IMR-90 (cell line): ENCODE data around the gene CMPK2. TPM values are rescaled to one million over a fixed set of nuclear protein-coding genes. Genes with fewer than 3 reads are reported as not detected.

ENCODE experiments used
- ATAC-seq: fragments of 200-7000 bp; cut with Tn5 transposase; 2 replicates; pipeline ENCODE4 v1.9.1; 2020; ENCODE audit warnings: low read depth, mild to moderate bottlenecking, moderate library complexity
- BruUV-seq: library from RNA; stranded (reverse); fragments of 400-500 nt; replicated peaks from 2 replicates; lab custom pipeline; 2021; lab: Mats Ljungman, UMichigan
- CTCF ChIA-PET: fragments of 300-600 bp; formaldehyde crosslinking; extraction: SDS; loops from one replicate; lab custom pipeline; 2021; ENCODE audit warnings: antibody characterized with exemption; lab: Yijun Ruan, JAX
- POLR2A ChIA-PET: fragments of 300-600 bp; sonication (Branson Sonifier 250); formaldehyde crosslinking; loops from one replicate; lab custom pipeline; 2022; ENCODE audit warnings: antibody characterized with exemption; ENCODE audit not compliant: unreplicated experiment; lab: Charles Lee
- DNase-seq: peaks from one replicate; pipeline ENCODE4 v3.0.0; 2013
- H2AFZ ChIP-seq: replicated peaks from 2 replicates; pipeline ENCODE3; 2013; ENCODE audit warnings: low read length, mild to moderate bottlenecking; ENCODE audit not compliant: poor library complexity
- H2AK5ac ChIP-seq: 2 replicates; pipeline ENCODE4 v1.6.1; 2013; ENCODE audit warnings: low read depth, low read length, inconsistent platforms
- H2AK9ac ChIP-seq: replicated peaks from 2 replicates; pipeline ENCODE3; 2013; ENCODE audit warnings: mild to moderate bottlenecking, low read depth, low read length, moderate library complexity; ENCODE audit not compliant: poor library complexity
- H2BK120ac ChIP-seq: 2 replicates; pipeline ENCODE4 v1.6.1; 2013; ENCODE audit warnings: low read depth, low read length, inconsistent platforms
- H2BK15ac ChIP-seq: 3 replicates; pipeline ENCODE4 v1.6.1; 2013; ENCODE audit warnings: low read depth, low read length, inconsistent platforms
- H2BK20ac ChIP-seq: 2 replicates; pipeline ENCODE4 v1.6.1; 2013; ENCODE audit warnings: low read depth, mild to moderate bottlenecking, inconsistent platforms, low read length, moderate library complexity
- H2BK5ac ChIP-seq: 2 replicates; pipeline ENCODE4 v1.6.1; 2013; ENCODE audit warnings: mild to moderate bottlenecking, low read depth, low read length, inconsistent platforms; ENCODE audit not compliant: poor library complexity, severe bottlenecking
- H3K14ac ChIP-seq: replicated peaks from 2 replicates; pipeline ENCODE4 v1.6.1; 2013; ENCODE audit warnings: low read depth, low read length, inconsistent platforms
- H3K18ac ChIP-seq: 2 replicates; pipeline ENCODE4 v1.6.1; 2013; ENCODE audit warnings: low read depth, low read length, control low read depth
- H3K23ac ChIP-seq: 2 replicates; pipeline ENCODE4 v1.6.1; 2013; ENCODE audit warnings: low read depth, low read length, inconsistent platforms
- H3K27ac ChIP-seq: 2 replicates; pipeline ENCODE4 v1.5.1; 2013; ENCODE audit warnings: mild to moderate bottlenecking, control low read depth, low read length; ENCODE audit not compliant: insufficient read depth
- H3K27me3 ChIP-seq: 2 replicates; pipeline ENCODE4 v1.6.1; 2013; ENCODE audit warnings: low read length; ENCODE audit not compliant: control insufficient read depth, insufficient read depth
- H3K36me3 ChIP-seq: 2 replicates; pipeline ENCODE4 v1.6.1; 2013; ENCODE audit warnings: low read length, mixed read lengths; ENCODE audit not compliant: control insufficient read depth, insufficient read depth
- H3K4ac ChIP-seq: 2 replicates; pipeline ENCODE4 v1.6.1; 2013; ENCODE audit warnings: low read depth, low read length, inconsistent platforms
- H3K4me1 ChIP-seq: 2 replicates; pipeline ENCODE4 v1.6.1; 2013; ENCODE audit warnings: low read length, mixed read lengths; ENCODE audit not compliant: control insufficient read depth, insufficient read depth
- H3K4me2 ChIP-seq: 2 replicates; pipeline ENCODE4 v1.6.1; 2013; ENCODE audit warnings: low read depth, mild to moderate bottlenecking, control low read depth, low read length, moderate library complexity
- H3K4me3 ChIP-seq: 2 replicates; pipeline ENCODE4 v1.5.1; 2013; ENCODE audit warnings: low read depth, mild to moderate bottlenecking, control low read depth, low read length, moderate library complexity; ENCODE audit not compliant: insufficient read depth
- H3K56ac ChIP-seq: 2 replicates; pipeline ENCODE4 v1.6.1; 2013; ENCODE audit warnings: low read length, inconsistent platforms; ENCODE audit not compliant: insufficient read depth; ENCODE audit errors: extremely low read depth
- H3K79me1 ChIP-seq, 2 experiments: 2 replicates each; pipeline ENCODE4 v1.6.1; 2013; ENCODE audit warnings: low read length in 2 of 2, inconsistent platforms in 1 of 2, low read depth in 1 of 2
- H3K9ac ChIP-seq: 2 replicates; pipeline ENCODE4 v1.6.1; 2013; ENCODE audit warnings: low read depth, low read length, control low read depth
- H3K9me1 ChIP-seq: 2 replicates; pipeline ENCODE4 v1.6.1; 2013; ENCODE audit warnings: low read length, inconsistent platforms; ENCODE audit not compliant: insufficient read depth
- H3K9me3 ChIP-seq: 2 replicates; pipeline ENCODE4 v1.6.1; 2013; ENCODE audit warnings: low read length; ENCODE audit not compliant: control insufficient read depth, insufficient read depth
- H4K20me1 ChIP-seq: 2 replicates; pipeline ENCODE4 v1.6.1; 2013; ENCODE audit warnings: low read length, inconsistent platforms; ENCODE audit not compliant: insufficient read depth
- H4K5ac ChIP-seq: 2 replicates; pipeline ENCODE4 v1.6.1; 2013; ENCODE audit warnings: mild to moderate bottlenecking, low read depth, low read length, control low read depth
- H4K8ac ChIP-seq, 2 experiments: 2 replicates each; pipeline ENCODE4 v1.6.1; 2013; ENCODE audit warnings: low read depth in 2 of 2, low read length in 2 of 2, control low read depth in 1 of 2, inconsistent platforms in 1 of 2
- H4K91ac ChIP-seq: 2 replicates; pipeline ENCODE4 v1.6.1; 2013; ENCODE audit warnings: low read depth, low read length, inconsistent platforms; ENCODE audit not compliant: insufficient read depth
- BHLHE40 ChIP-seq: fragments of 150-350 bp; IDR thresholded peaks from 2 replicates; pipeline ENCODE4 v1.6.1; 2016; ENCODE audit warnings: mild to moderate bottlenecking, low read depth, low read length
- CEBPB ChIP-seq: IDR thresholded peaks from 2 replicates; pipeline ENCODE4 v1.6.1; 2012; ENCODE audit warnings: low read depth, low read length, improper control_type of control experiment
- CHD1 ChIP-seq: IDR thresholded peaks from 2 replicates; pipeline ENCODE4 v1.6.1; 2012; ENCODE audit warnings: low read depth, low read length, improper control_type of control experiment
- FOS ChIP-seq: fragments of 150-350 bp; IDR thresholded peaks from 2 replicates; pipeline ENCODE4 v1.6.1; 2016; ENCODE audit warnings: low read depth, low read length
- MAFK ChIP-seq: IDR thresholded peaks from 2 replicates; pipeline ENCODE4 v1.6.1; 2012; ENCODE audit warnings: low read depth, low read length, improper control_type of control experiment
- MXI1 ChIP-seq: IDR thresholded peaks from 2 replicates; pipeline ENCODE4 v1.6.1; 2012; ENCODE audit warnings: low read depth, mild to moderate bottlenecking, low read length, moderate library complexity, borderline replicate concordance
- NFE2L2 ChIP-seq: fragments of 150-350 bp; IDR thresholded peaks from 2 replicates; pipeline ENCODE4 v1.6.1; 2016; ENCODE audit warnings: low read depth, mild to moderate bottlenecking, low read length
- POLR2A ChIP-seq: IDR thresholded peaks from 2 replicates; pipeline ENCODE4 v1.6.1; 2012; ENCODE audit warnings: mild to moderate bottlenecking, low read depth, low read length
- RAD21 ChIP-seq: IDR thresholded peaks from 2 replicates; pipeline ENCODE4 v1.6.1; 2012; ENCODE audit warnings: low read length, improper control_type of control experiment
- RCOR1 ChIP-seq: IDR thresholded peaks from 2 replicates; pipeline ENCODE4 v1.6.1; 2012; ENCODE audit warnings: mild to moderate bottlenecking, low read length, improper control_type of control experiment; ENCODE audit not compliant: insufficient replicate concordance
- RFX5 ChIP-seq: IDR thresholded peaks from 2 replicates; pipeline ENCODE4 v1.8.0; 2012; ENCODE audit warnings: low read depth, mild to moderate bottlenecking, low read length, moderate library complexity
- SMC3 ChIP-seq: fragments of 150-350 bp; IDR thresholded peaks from 2 replicates; pipeline ENCODE4 v1.6.1; 2016; ENCODE audit warnings: low read depth, mild to moderate bottlenecking, antibody characterized with exemption, low read length, moderate library complexity
- WGBS, 2 experiments: methylation state at CpG; one replicate each; pipeline versions ENCODE4 v1.1.5 to v1.1.7; 2013; ENCODE audit warnings: missing lambda C conversion rate in 2 of 2; ENCODE audit not compliant: insufficient read length in 1 of 2; ENCODE audit errors: extremely low coverage in 2 of 2; 5-methylcytosine and 5-hydroxymethylcytosine counted together
- dilution Hi-C: fragments of 300-500 bp; cut with HindIII; formaldehyde crosslinking; loops from one replicate; pipeline ENCODE4 v1.14.3; 2018; ENCODE audit warnings: low sequenced_read_pairs; ENCODE audit not compliant: unreplicated experiment
- in situ Hi-C: fragments of 300-500 bp; cut with MboI; formaldehyde crosslinking; loops from 3 replicates; pipeline ENCODE4 v1.14.3; 2019; ENCODE audit warnings: low sequenced_read_pairs, inconsistent platforms, mixed read lengths
- intact Hi-C: fragments of 100-400 bp; cut with micrococcal nuclease; formaldehyde crosslinking; loops from 2 replicates; pipeline ENCODE4 v1.10.0; 2022
- polyA plus RNA-seq, 3 experiments: library from polyadenylated mRNA; depleted of rRNA; stranded (reverse); fragments of >200 nt; gene quantifications; 2 replicates each; pipeline ENCODE4 v1.2.3, GENCODE V29; 2012; ENCODE audit warnings: low replicate concordance in 1 of 3
- total RNA-seq: library from RNA; depleted of rRNA; stranded (reverse); fragments of >200 nt; gene quantifications from 2 replicates; pipeline ENCODE4 v1.2.3, GENCODE V29; 2012
- TF ChIP-seq, protein P1 (sequence below): fragments of 150-350 bp; IDR thresholded peaks from 2 replicates; pipeline ENCODE4 v1.6.1; 2016; ENCODE audit warnings: low read depth, mild to moderate bottlenecking, low read length, moderate library complexity, borderline replicate concordance
- TF ChIP-seq, protein P2 (sequence below): fragments of 150-350 bp; IDR thresholded peaks from 2 replicates; pipeline ENCODE4 v1.6.1; 2017; ENCODE audit warnings: mild to moderate bottlenecking, antibody characterized with exemption, low read length, low read depth
- TF ChIP-seq, protein P3 (sequence below): conservative IDR thresholded peaks from 2 replicates; pipeline ENCODE4 v1.5.1; 2012; ENCODE audit warnings: mild to moderate bottlenecking, low read depth, low read length, improper control_type of control experiment

Gene CMPK2
- total and polyA plus RNA-seq, 2 of the 4 experiments (the other 2 are of a cell fraction), result 0.03 to 0.18 TPM

DNA sequence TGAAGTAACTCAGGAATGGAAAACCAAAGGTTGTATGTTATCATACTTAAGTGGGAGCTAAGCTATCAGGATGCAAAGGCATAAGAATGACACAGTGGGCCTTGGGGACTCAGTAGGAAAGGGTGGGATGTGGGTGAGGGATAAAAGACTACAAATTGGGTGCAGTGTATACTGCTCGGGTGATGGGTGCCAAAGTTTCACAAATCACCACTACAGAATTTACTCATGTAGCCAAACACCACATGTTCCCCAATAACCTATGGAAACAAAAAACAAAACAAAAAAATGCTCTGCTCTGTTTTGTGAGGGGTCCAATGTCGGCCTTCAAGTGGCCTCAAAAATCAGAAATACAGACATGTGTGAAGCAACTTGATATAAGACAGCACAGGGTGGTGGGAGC, 42.6 kb upstream of the CMPK2 start:
- DNase-seq (no peak), ATAC-seq (no peak)
- Histone ChIP-seq H3K79me1 (no peaks in the 10 kb centered on the region), H3K4ac (no peak overlapping the region), H2AK9ac (no peak overlapping the region), H3K27ac (no peak overlapping the region), H3K4me2 (no peak overlapping the region), H3K27me3 (no peaks in the 10 kb centered on the region), H4K5ac (no peak overlapping the region), H3K9me3 (no peaks in the 10 kb centered on the region), H3K23ac (no peak overlapping the region), H3K4me3 (no peak overlapping the region), H3K4me1 (no peaks in the 10 kb centered on the region), H4K91ac (no peak overlapping the region), H4K8ac (no peak overlapping the region), H2BK20ac (no peak overlapping the region), H2AK5ac (no peak overlapping the region), H3K9ac (no peak overlapping the region), H3K18ac (no peak overlapping the region), H4K20me1 (no peaks in the 10 kb centered on the region), H3K56ac (no peak overlapping the region), H3K14ac (no peak overlapping the region), H2BK15ac (no peak overlapping the region), H2AFZ (no peak overlapping the region), H3K36me3 (no peaks in the 10 kb centered on the region), H2BK120ac (no peak overlapping the region), H3K9me1 (no peaks in the 10 kb centered on the region), H2BK5ac (no peak overlapping the region)
- BruUV-seq, result no TSS peak
- ChIA-PET CTCF (no interaction called here), POLR2A (no interaction called here)
- TF ChIP-seq BHLHE40 (no peak), POLR2A (no peak), SMC3 (no peak), FOS (no peak), CEBPB (no peak), RAD21 (no peak), NFE2L2 (no peak), RFX5 (no peak), MXI1 (no peak), MAFK (no peak), CHD1 (no peak), RCOR1 (no peak)
- TF ChIP-seq, protein P1, sequence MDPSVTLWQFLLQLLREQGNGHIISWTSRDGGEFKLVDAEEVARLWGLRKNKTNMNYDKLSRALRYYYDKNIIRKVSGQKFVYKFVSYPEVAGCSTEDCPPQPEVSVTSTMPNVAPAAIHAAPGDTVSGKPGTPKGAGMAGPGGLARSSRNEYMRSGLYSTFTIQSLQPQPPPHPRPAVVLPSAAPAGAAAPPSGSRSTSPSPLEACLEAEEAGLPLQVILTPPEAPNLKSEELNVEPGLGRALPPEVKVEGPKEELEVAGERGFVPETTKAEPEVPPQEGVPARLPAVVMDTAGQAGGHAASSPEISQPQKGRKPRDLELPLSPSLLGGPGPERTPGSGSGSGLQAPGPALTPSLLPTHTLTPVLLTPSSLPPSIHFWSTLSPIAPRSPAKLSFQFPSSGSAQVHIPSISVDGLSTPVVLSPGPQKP, result no peak
- TF ChIP-seq, protein P2, sequence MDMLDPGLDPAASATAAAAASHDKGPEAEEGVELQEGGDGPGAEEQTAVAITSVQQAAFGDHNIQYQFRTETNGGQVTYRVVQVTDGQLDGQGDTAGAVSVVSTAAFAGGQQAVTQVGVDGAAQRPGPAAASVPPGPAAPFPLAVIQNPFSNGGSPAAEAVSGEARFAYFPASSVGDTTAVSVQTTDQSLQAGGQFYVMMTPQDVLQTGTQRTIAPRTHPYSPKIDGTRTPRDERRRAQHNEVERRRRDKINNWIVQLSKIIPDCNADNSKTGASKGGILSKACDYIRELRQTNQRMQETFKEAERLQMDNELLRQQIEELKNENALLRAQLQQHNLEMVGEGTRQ, result no peak
- TF ChIP-seq, protein P3, sequence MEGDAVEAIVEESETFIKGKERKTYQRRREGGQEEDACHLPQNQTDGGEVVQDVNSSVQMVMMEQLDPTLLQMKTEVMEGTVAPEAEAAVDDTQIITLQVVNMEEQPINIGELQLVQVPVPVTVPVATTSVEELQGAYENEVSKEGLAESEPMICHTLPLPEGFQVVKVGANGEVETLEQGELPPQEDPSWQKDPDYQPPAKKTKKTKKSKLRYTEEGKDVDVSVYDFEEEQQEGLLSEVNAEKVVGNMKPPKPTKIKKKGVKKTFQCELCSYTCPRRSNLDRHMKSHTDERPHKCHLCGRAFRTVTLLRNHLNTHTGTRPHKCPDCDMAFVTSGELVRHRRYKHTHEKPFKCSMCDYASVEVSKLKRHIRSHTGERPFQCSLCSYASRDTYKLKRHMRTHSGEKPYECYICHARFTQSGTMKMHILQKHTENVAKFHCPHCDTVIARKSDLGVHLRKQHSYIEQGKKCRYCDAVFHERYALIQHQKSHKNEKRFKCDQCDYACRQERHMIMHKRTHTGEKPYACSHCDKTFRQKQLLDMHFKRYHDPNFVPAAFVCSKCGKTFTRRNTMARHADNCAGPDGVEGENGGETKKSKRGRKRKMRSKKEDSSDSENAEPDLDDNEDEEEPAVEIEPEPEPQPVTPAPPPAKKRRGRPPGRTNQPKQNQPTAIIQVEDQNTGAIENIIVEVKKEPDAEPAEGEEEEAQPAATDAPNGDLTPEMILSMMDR, result no peak
- whole genome bisulfite sequencing, 2 experiments, result no CpG with 5 or more reads among the region's 2 CpGs
- intact Hi-C loops (no loop called here), in situ Hi-C loops (no loop called here), dilution Hi-C loops (no loop called here)
